GM12891 (cell line): ENCODE data around the gene SDE2.

ENCODE experiments used
- POLR2A ChIP-seq: IDR thresholded peaks from 2 replicates; pipeline ENCODE4 v1.6.1; 2011; ENCODE audit warnings: low read depth, low read length, control low read depth
- POLR2AphosphoS5 ChIP-seq: IDR thresholded peaks from 2 replicates; pipeline ENCODE4 v1.6.1; 2011; ENCODE audit warnings: low read depth, low read length, control low read depth
- POU2F2 ChIP-seq: IDR thresholded peaks from 2 replicates; pipeline ENCODE4 v1.6.1; 2011; ENCODE audit warnings: low read depth, mild to moderate bottlenecking, control low read depth, low read length, moderate library complexity
- SPI1 ChIP-seq: IDR thresholded peaks from 2 replicates; pipeline ENCODE4 v1.6.1; 2011; ENCODE audit warnings: low read depth, low read length, control low read depth
- TAF1 ChIP-seq: IDR thresholded peaks from 2 replicates; pipeline ENCODE4 v1.6.1; 2011; ENCODE audit warnings: low read depth, low read length, control low read depth

GRCh38 chr1:226019572-226019971, 20.4 kb upstream of the SDE2 start:
- TF ChIP-seq POLR2AphosphoS5 (no peak), POLR2A (no peak), SPI1 (no peak), TAF1 (no peak), POU2F2 (no peak)
